AG04450 (cell line): ENCODE data around the gene GPLD1. TPM values are rescaled to one million over a fixed set of nuclear protein-coding genes. Genes with fewer than 3 reads are reported as not detected.

Source experiments
- CTCF ChIA-PET: fragments of 300-600, 350-600 bp; formaldehyde crosslinking; extraction: SDS; loops from one replicate; lab custom pipeline; 2022; ENCODE audit warnings: antibody characterized with exemption, inconsistent platforms; lab: Charles Lee
- POLR2A ChIA-PET: fragments of 350-600 bp; formaldehyde crosslinking; extraction: SDS; loops from one replicate; lab custom pipeline; 2021; ENCODE audit warnings: antibody characterized with exemption, inconsistent platforms; lab: Yijun Ruan, JAX
- DNase-seq: peaks from one replicate; pipeline ENCODE4 v3.0.0-alpha.2; 2011; ENCODE audit warnings: low read depth, low spot score
- H3K27ac ChIP-seq: one replicate; pipeline ENCODE4 v1.5.1; 2012; ENCODE audit warnings: low read depth, low read length, control low read depth
- H3K27me3 ChIP-seq: one replicate; pipeline ENCODE4 v1.6.0; 2012; ENCODE audit warnings: low read length; ENCODE audit not compliant: control insufficient read depth, insufficient read depth
- H3K4me3 ChIP-seq: 2 replicates; pipeline ENCODE4 v1.5.1; 2011; ENCODE audit warnings: mild to moderate bottlenecking, low read depth, low read length, control low read depth
- H3K9me3 ChIP-seq: 2 replicates; pipeline ENCODE4 v1.5.1; 2012; ENCODE audit warnings: low read length; ENCODE audit not compliant: control insufficient read depth, insufficient read depth
- CTCF ChIP-seq: IDR thresholded peaks from 2 replicates; pipeline ENCODE4 v1.5.1; 2011; ENCODE audit warnings: low read depth, low read length, control low read depth, inconsistent platforms
- polyA plus RNA-seq: library from polyadenylated mRNA; depleted of rRNA; stranded (reverse); fragments of >200 nt; gene quantifications from 2 replicates; pipeline ENCODE4 v1.2.3, GENCODE V29; 2011

Gene GPLD1
- polyA plus RNA-seq, 1 experiment = 0.04 TPM

- TF ChIP-seq CTCF = no peak
- POLR2A ChIA-PET = no interaction called here
- CTCF ChIA-PET = no interaction called here
- no peak overlapping the region for H3K4me3 ChIP-seq
- no peaks in the 10 kb centered on the region for H3K9me3 ChIP-seq
- H3K27me3 ChIP-seq = no peaks in the 10 kb centered on the region
- DNase-seq = no peak
- no peak overlapping the region for H3K27ac ChIP-seq
Observed at GRCh38 chr6:24410622-24411021, 78.8 kb downstream of the GPLD1 start.

GRCh38 chr6:24408719-24409410 is 80.5 kb downstream of the GPLD1 start:
- Histone ChIP-seq H3K27ac (no peak overlapping the region), H3K27me3 (no peaks in the 10 kb centered on the region), H3K4me3 (no peak overlapping the region), H3K9me3 (no peaks in the 10 kb centered on the region)
- DNase-seq = no peak
- ChIA-PET CTCF (interaction anchor here (1.2 kb wide), 1 partner anchor 19 kb away, joined by 8 read pairs; no protein-coding TSS in a partner anchor), POLR2A (no interaction called here)
- no peak for TF ChIP-seq CTCF

- no peak for DNase-seq
- Histone ChIP-seq H3K9me3 (no peaks in the 10 kb centered on the region; the same call in 1 of the 2 replicates), H3K27me3 (no peaks in the 10 kb centered on the region), H3K27ac (no peak overlapping the region), H3K4me3 (no peak overlapping the region)
- no peak for TF ChIP-seq CTCF
- ChIA-PET CTCF (interaction anchor here (0.8 to 1.5 kb wide), 3 partner anchors 16 to 25 kb away, joined by 3 to 5 read pairs (median 3); no protein-coding TSS in a partner anchor), POLR2A (no interaction called here)
Observed at GRCh38 chr6:24405262-24405661, 84.1 kb downstream of the GPLD1 start.

GRCh38 chr6:24403501-24403824 is 85.9 kb downstream of the GPLD1 start:
- Histone ChIP-seq H3K27ac (no peak overlapping the region), H3K9me3 (no peaks in the 10 kb centered on the region; the same call in 1 of the 2 replicates), H3K27me3 (no peaks in the 10 kb centered on the region), H3K4me3 (peak overlapping the region; percentile 97)
- TF ChIP-seq CTCF = no peak
- ChIA-PET CTCF (interaction anchor here (0.6 kb wide), 1 partner anchor 122 kb away, joined by 4 read pairs; no protein-coding TSS in a partner anchor), POLR2A (no interaction called here)
- DNase-seq = no peak
